A673 (cell line): ENCODE data around the gene MACC1. TPM values are rescaled to one million over a fixed set of nuclear protein-coding genes. Genes with fewer than 3 reads are reported as not detected.

ENCODE experiments used
- BruUV-seq: library from RNA; stranded (reverse); fragments of 400-500 nt; replicated peaks from 2 replicates; lab custom pipeline; 2021; lab: Mats Ljungman, UMichigan
- CTCF ChIA-PET: fragments of 300-600 bp; sonication (Branson Sonifier 250); formaldehyde crosslinking; loops from one replicate; lab custom pipeline; 2022; ENCODE audit warnings: antibody characterized with exemption; lab: Charles Lee
- POLR2A ChIA-PET: fragments of 300-600 bp; sonication (Branson Sonifier 250); formaldehyde crosslinking; loops from one replicate; lab custom pipeline; 2022; ENCODE audit warnings: antibody characterized with exemption; ENCODE audit not compliant: low non-redundant PET; lab: Charles Lee
- DNase-seq: peaks from one replicate; pipeline ENCODE4 v3.0.0-alpha.2; 2015; ENCODE audit warnings: low spot score
- H3K27ac ChIP-seq: fragments of 200-600 bp; sonication (generic); 2 replicates; pipeline ENCODE4 v1.5.1; 2016; ENCODE audit warnings: mixed run types, low read depth, mild to moderate bottlenecking, mixed read lengths, antibody characterized with exemption, low read length; ENCODE audit not compliant: poor library complexity, severe bottlenecking
- H3K27me3 ChIP-seq: fragments of 200-600 bp; sonication (generic); replicated peaks from 2 replicates; pipeline ENCODE4 v1.6.1; 2017; ENCODE audit warnings: mixed run types, low read depth, mild to moderate bottlenecking, mixed read lengths, antibody characterized with exemption, low read length; ENCODE audit not compliant: insufficient read depth, poor library complexity
- H3K36me3 ChIP-seq: fragments of 200-600 bp; sonication (generic); 2 replicates; pipeline ENCODE4 v1.6.1; 2016; ENCODE audit warnings: mixed run types, mild to moderate bottlenecking, mixed read lengths, antibody characterized with exemption, low read length; ENCODE audit not compliant: insufficient read depth, poor library complexity, severe bottlenecking
- H3K4me1 ChIP-seq: fragments of 200-600 bp; sonication (generic); 2 replicates; pipeline ENCODE4 v1.6.1; 2017; ENCODE audit warnings: mixed run types, mild to moderate bottlenecking, mixed read lengths, antibody characterized with exemption, low read length; ENCODE audit not compliant: insufficient read depth, poor library complexity, severe bottlenecking
- H3K4me3 ChIP-seq: fragments of 200-600 bp; sonication (generic); 2 replicates; pipeline ENCODE4 v1.5.1; 2016; ENCODE audit warnings: low read depth, mixed run types, mild to moderate bottlenecking, mixed read lengths, low read length; ENCODE audit not compliant: poor library complexity, severe bottlenecking
- H3K9me3 ChIP-seq: fragments of 200-600 bp; sonication (generic); 2 replicates; pipeline ENCODE4 v1.6.1; 2016; ENCODE audit warnings: mixed run types, low read depth, mild to moderate bottlenecking, mixed read lengths, antibody characterized with exemption, low read length; ENCODE audit not compliant: poor library complexity, severe bottlenecking
- EZH2 ChIP-seq: fragments of 200-600 bp; sonication (generic); IDR thresholded peaks from 2 replicates; pipeline ENCODE4 v1.6.1; 2017; ENCODE audit warnings: borderline replicate concordance, low read depth, mild to moderate bottlenecking, mixed read lengths, antibody characterized with exemption, low read length; ENCODE audit not compliant: poor library complexity, severe bottlenecking
- intact Hi-C: fragments of 100-400 bp; cut with micrococcal nuclease; formaldehyde crosslinking; loops from one replicate; pipeline ENCODE4 v1.10.0; 2022; ENCODE audit not compliant: unreplicated experiment
- total RNA-seq: library from RNA; stranded (reverse); gene quantifications from 2 replicates; pipeline ENCODE4 v1.2.3, GENCODE V29; 2021
- TF ChIP-seq, protein P1 (sequence below): fragments of 300-800, 200-600 bp; sonication (generic); conservative IDR thresholded peaks from 2 replicates; pipeline ENCODE4 v1.5.1; 2017; ENCODE audit warnings: low read depth, mild to moderate bottlenecking, antibody characterized with exemption, low read length, moderate library complexity, mixed read lengths

MACC1 gene
- total RNA-seq, 1 experiment from 2014 or later = not detected

DNA sequence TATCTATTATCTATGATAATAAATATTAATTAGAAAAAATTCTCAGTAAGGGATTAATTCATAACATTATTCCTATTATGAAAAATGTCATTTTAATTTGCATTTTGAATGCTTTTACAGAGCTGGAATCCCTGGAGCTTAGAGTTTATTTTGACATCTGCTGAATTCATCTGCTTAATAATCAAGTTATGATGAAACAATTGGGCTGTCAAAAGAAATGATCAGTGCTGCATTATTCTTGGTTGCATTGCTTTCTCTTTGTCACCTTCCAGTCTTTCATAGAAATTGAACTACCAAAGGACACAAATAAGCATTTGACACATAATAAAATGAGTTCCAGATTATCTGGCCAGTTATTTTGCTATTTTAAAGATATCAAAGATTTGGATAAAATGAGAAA lies 40.0 kb upstream of the MACC1 start:
- intact Hi-C loops = no loop called here

DNA sequence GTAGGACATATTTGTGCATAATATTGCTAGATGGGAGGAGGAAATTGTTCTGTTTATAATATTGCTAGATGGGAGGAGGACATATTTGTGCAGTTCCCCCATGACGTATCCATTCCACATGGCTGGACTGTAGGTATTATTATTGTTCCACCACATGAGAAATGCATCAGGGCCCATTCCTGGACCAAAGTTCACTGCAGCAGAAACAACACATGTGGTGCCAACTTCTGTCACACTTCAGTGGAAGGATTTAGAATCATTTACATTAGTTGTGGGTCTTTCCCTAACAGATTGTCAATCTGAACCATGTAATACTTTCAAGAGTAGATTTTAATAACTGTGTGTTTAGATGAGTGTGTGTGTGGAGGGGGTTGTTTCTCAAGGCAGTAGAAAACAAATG lies 32.7 kb upstream of the MACC1 start:
- H3K4me3 ChIP-seq = no peak overlapping the region
- peak; percentile 31 for DNase-seq
- CTCF ChIA-PET = no interaction called here
- H3K4me1 ChIP-seq = no peaks in the 10 kb centered on the region
- TF ChIP-seq, protein P1, sequence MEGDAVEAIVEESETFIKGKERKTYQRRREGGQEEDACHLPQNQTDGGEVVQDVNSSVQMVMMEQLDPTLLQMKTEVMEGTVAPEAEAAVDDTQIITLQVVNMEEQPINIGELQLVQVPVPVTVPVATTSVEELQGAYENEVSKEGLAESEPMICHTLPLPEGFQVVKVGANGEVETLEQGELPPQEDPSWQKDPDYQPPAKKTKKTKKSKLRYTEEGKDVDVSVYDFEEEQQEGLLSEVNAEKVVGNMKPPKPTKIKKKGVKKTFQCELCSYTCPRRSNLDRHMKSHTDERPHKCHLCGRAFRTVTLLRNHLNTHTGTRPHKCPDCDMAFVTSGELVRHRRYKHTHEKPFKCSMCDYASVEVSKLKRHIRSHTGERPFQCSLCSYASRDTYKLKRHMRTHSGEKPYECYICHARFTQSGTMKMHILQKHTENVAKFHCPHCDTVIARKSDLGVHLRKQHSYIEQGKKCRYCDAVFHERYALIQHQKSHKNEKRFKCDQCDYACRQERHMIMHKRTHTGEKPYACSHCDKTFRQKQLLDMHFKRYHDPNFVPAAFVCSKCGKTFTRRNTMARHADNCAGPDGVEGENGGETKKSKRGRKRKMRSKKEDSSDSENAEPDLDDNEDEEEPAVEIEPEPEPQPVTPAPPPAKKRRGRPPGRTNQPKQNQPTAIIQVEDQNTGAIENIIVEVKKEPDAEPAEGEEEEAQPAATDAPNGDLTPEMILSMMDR = no peak
- TF ChIP-seq EZH2 = no peak
- H3K27me3 ChIP-seq = no peaks in the 10 kb centered on the region
- H3K27ac ChIP-seq = no peak overlapping the region
- POLR2A ChIA-PET = no interaction called here
- H3K9me3 ChIP-seq = no peaks in the 10 kb centered on the region
- H3K36me3 ChIP-seq = no peaks in the 10 kb centered on the region
- intact Hi-C loops = no loop called here
- no TSS peak for BruUV-seq

More for the DNA sequence above, 40.0 kb upstream of the MACC1 start:
- BruUV-seq = no TSS peak
- CTCF ChIA-PET = no interaction called here
- Histone ChIP-seq H3K27ac (no peak overlapping the region), H3K4me3 (no peak overlapping the region), H3K9me3 (no peaks in the 10 kb centered on the region), H3K4me1 (no peaks in the 10 kb centered on the region), H3K27me3 (no peaks in the 10 kb centered on the region), H3K36me3 (no peaks in the 10 kb centered on the region)
- POLR2A ChIA-PET = no interaction called here
- no peak for DNase-seq
- no peak for TF ChIP-seq EZH2
- TF ChIP-seq, protein P1 = no peak

DNA sequence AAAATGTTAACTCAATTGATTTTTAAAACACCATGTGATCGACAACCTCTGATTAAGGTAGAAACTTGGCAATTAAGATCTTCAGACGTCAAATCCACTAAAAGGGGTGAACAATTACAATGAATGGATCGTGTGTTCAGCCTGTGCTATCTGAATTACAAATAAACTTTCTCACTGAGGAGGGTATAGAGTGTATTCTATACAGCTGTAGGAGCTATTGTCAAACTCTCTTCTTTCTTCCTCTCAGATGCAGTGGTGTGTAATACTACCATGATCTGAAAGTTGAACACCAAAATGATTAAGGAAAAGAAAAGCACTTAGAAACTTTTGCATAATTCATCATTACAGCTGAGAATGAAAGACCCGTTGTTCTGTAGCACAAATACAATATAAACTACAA lies 32.2 kb upstream of the MACC1 start:
- H3K27me3 ChIP-seq = no peaks in the 10 kb centered on the region
- H3K27ac ChIP-seq = no peak overlapping the region
- H3K4me3 ChIP-seq = no peak overlapping the region
- no TSS peak for BruUV-seq
- H3K36me3 ChIP-seq = no peaks in the 10 kb centered on the region
- no peaks in the 10 kb centered on the region for H3K4me1 ChIP-seq
- CTCF ChIA-PET = no interaction called here
- TF ChIP-seq, protein P1 = no peak
- no peak for TF ChIP-seq EZH2
- DNase-seq = no peak
- no peaks in the 10 kb centered on the region for H3K9me3 ChIP-seq
- POLR2A ChIA-PET = no interaction called here
- intact Hi-C loops = no loop called here
